Heart left ventricle (tissue), 13 donors: ENCODE results near the gene ICAM5.

Experiments
- POLR2A ChIP-seq, 2 donors: fragments of 450-650 bp; IDR thresholded peaks; one replicate each; pipeline ENCODE4 v1.6.1; 2017; ENCODE audit warnings: antibody characterized with exemption in 2 of 2, mild to moderate bottlenecking in 2 of 2, moderate library complexity in 2 of 2
- TF ChIP-seq, protein P1 (sequence below), 12 donors: fragments of 200-600 bp; sonication (generic) in 4 of 12; IDR thresholded peaks; one replicate each; pipeline versions ENCODE4 v1.5.0 to v1.8.0; 2018 to 2022; ENCODE audit warnings: antibody characterized with exemption in 12 of 12, mild to moderate bottlenecking in 5 of 12
- donor health status: ischemic (EF 13 %, LVEDD 7.1; RV severe dilation, severe dysfunction).
- donor health status: DM: no; HTN: yes; CAD: no.
- donor health status: DM: no; HTN: no; CAD: no.
- donor health status: ischemic (EF 25% LVEDD 6.9; RV normal size, moderate dysfunction).
- donor health status: ischemic (EF 25% LVEDD 5.7; RV mildly dilated, moderate dysfunction).
- donor health status: ischemic (EF 35%, LVEDD 5.7; RV mildly dilated, moderate dysfunction).
- donor health status: nonischemic (EF 11% LVEDD 7.7; RV severe dilation, severe dysfunction).
- donor health status: DM: yes; HTN: yes; CAD: no.
- donor health status: PGD.
- donor health status: ischemic (EF 29% LVEDD 5.4; RV normal size, mild dysfunction).
- donor health status: nonischemic (EF 23%, LVEDD 6.1; RV moderate dilation, normal function).

DNA sequence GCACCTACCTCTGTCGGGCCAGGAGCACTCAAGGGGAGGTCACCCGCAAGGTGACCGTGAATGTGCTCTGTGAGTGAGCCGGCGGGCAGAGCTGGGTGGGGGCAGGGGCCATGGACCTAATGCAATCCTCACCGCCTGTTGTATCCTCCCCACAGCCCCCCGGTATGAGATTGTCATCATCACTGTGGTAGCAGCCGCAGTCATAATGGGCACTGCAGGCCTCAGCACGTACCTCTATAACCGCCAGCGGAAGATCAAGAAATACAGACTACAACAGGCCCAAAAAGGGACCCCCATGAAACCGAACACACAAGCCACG, 4.8 kb upstream of the ICAM5 start:
- TF ChIP-seq POLR2A (IDR thresholded peaks at IDR 0.05) = no peak
- TF ChIP-seq, protein P1, sequence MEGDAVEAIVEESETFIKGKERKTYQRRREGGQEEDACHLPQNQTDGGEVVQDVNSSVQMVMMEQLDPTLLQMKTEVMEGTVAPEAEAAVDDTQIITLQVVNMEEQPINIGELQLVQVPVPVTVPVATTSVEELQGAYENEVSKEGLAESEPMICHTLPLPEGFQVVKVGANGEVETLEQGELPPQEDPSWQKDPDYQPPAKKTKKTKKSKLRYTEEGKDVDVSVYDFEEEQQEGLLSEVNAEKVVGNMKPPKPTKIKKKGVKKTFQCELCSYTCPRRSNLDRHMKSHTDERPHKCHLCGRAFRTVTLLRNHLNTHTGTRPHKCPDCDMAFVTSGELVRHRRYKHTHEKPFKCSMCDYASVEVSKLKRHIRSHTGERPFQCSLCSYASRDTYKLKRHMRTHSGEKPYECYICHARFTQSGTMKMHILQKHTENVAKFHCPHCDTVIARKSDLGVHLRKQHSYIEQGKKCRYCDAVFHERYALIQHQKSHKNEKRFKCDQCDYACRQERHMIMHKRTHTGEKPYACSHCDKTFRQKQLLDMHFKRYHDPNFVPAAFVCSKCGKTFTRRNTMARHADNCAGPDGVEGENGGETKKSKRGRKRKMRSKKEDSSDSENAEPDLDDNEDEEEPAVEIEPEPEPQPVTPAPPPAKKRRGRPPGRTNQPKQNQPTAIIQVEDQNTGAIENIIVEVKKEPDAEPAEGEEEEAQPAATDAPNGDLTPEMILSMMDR (IDR thresholded peaks at IDR 0.05) = no peak
